Mesenchymal stem cell (in vitro differentiated cells and primary cell): Measurements from ENCODE around the gene BTN2A1.

Source experiments
- DNase-seq: peaks from one replicate; pipeline ENCODE4 v3.0.0-alpha.2; 2013
- H2AFZ ChIP-seq: one replicate; pipeline ENCODE4 v1.6.1; 2013; ENCODE audit warnings: low read depth, mild to moderate bottlenecking, control low read depth, inconsistent platforms, low read length, moderate library complexity
- H2AK5ac ChIP-seq: 2 replicates; pipeline ENCODE4 v1.6.1; 2013; ENCODE audit warnings: low read length, moderate library complexity, mild to moderate bottlenecking, inconsistent platforms; ENCODE audit not compliant: severe bottlenecking
- H2BK120ac ChIP-seq: one replicate; pipeline ENCODE4 v1.6.1; 2013; ENCODE audit warnings: low read depth, mild to moderate bottlenecking, inconsistent platforms, low read length, moderate library complexity
- H2BK12ac ChIP-seq, 2 experiments: one replicate each; pipeline ENCODE4 v1.6.1; 2013; ENCODE audit warnings: inconsistent platforms in 2 of 2, low read length in 2 of 2, mild to moderate bottlenecking in 2 of 2, moderate library complexity in 2 of 2, control low read depth in 1 of 2
- H2BK15ac ChIP-seq: one replicate; pipeline ENCODE4 v1.6.1; 2013; ENCODE audit warnings: mild to moderate bottlenecking, low read depth, inconsistent platforms; ENCODE audit not compliant: poor library complexity, severe bottlenecking
- H2BK5ac ChIP-seq: 2 replicates; pipeline ENCODE4 v1.6.1; 2013; ENCODE audit warnings: low read depth, mild to moderate bottlenecking, low read length, control low read depth, inconsistent platforms; ENCODE audit not compliant: poor library complexity, severe bottlenecking
- H3K14ac ChIP-seq, 2 experiments: one replicate each; pipeline ENCODE4 v1.6.1; 2013; ENCODE audit warnings: inconsistent platforms in 2 of 2, low read length in 2 of 2, control low read depth in 1 of 2, mild to moderate bottlenecking in 1 of 2, moderate library complexity in 1 of 2
- H3K18ac ChIP-seq, 2 experiments: one replicate each; pipeline ENCODE4 v1.6.1; 2013; ENCODE audit warnings: inconsistent platforms in 2 of 2, low read length in 2 of 2, control low read depth in 1 of 2, low read depth in 1 of 2, mild to moderate bottlenecking in 1 of 2
- H3K23ac ChIP-seq, 2 experiments: one replicate each; pipeline ENCODE4 v1.6.1; 2013; ENCODE audit warnings: inconsistent platforms in 2 of 2, low read length in 2 of 2, mild to moderate bottlenecking in 2 of 2, moderate library complexity in 2 of 2, control low read depth in 1 of 2
- H3K27ac ChIP-seq: 2 replicates; pipeline ENCODE4 v1.5.1; 2013; ENCODE audit warnings: mild to moderate bottlenecking, moderate library complexity, low read length, control low read depth, inconsistent platforms; ENCODE audit not compliant: poor library complexity, severe bottlenecking
- H3K27me3 ChIP-seq, 2 experiments: 2 replicates each; pipeline versions ENCODE4 v1.6.1 to v1.7.0; 2013; ENCODE audit warnings: low read length in 2 of 2, mild to moderate bottlenecking in 2 of 2, moderate library complexity in 2 of 2, control low read depth in 1 of 2, inconsistent platforms in 1 of 2; ENCODE audit not compliant: control insufficient read depth in 1 of 2, insufficient read depth in 1 of 2
- H3K36me3 ChIP-seq, 2 experiments: 2 replicates each; pipeline versions ENCODE4 v1.6.1 to v1.7.0; 2013; ENCODE audit warnings: low read length in 2 of 2, control low read depth in 1 of 2, inconsistent platforms in 1 of 2, low read depth in 1 of 2, mild to moderate bottlenecking in 1 of 2; ENCODE audit not compliant: insufficient read depth in 2 of 2, control insufficient read depth in 1 of 2
- H3K4ac ChIP-seq, 2 experiments: one replicate each; pipeline ENCODE4 v1.6.1; 2013; ENCODE audit warnings: inconsistent platforms in 2 of 2, low read length in 2 of 2, mild to moderate bottlenecking in 2 of 2, moderate library complexity in 2 of 2, control low read depth in 1 of 2, low read depth in 1 of 2
- H3K4me1 ChIP-seq: 2 replicates; pipeline ENCODE4 v1.6.1; 2013; ENCODE audit warnings: low read depth, low read length, control low read depth; ENCODE audit not compliant: control insufficient read depth, insufficient read depth
- H3K4me2 ChIP-seq: 2 replicates; pipeline ENCODE4 v1.6.1; 2013; ENCODE audit warnings: low read length, mild to moderate bottlenecking, inconsistent platforms; ENCODE audit not compliant: poor library complexity, severe bottlenecking
- H3K4me3 ChIP-seq, 2 experiments: 2 replicates each; pipeline versions ENCODE4 v1.5.1 to v1.7.0; 2013; ENCODE audit warnings: low read length in 2 of 2, mild to moderate bottlenecking in 2 of 2, control low read depth in 1 of 2, low read depth in 1 of 2; ENCODE audit not compliant: insufficient read depth in 1 of 2
- H3K79me1 ChIP-seq: replicated peaks from 2 replicates; pipeline ENCODE4 v1.6.1; 2013; ENCODE audit warnings: mild to moderate bottlenecking, control low read depth, low read length, inconsistent platforms; ENCODE audit not compliant: poor library complexity, severe bottlenecking
- H3K9ac ChIP-seq: 2 replicates; pipeline ENCODE4 v1.7.0; 2013; ENCODE audit warnings: mild to moderate bottlenecking, low read length, moderate library complexity
- H3K9me3 ChIP-seq: 2 replicates; pipeline ENCODE4 v1.7.0; 2013; ENCODE audit warnings: mild to moderate bottlenecking, low read length; ENCODE audit not compliant: control insufficient read depth
- H4K8ac ChIP-seq: one replicate; pipeline ENCODE4 v1.6.1; 2013; ENCODE audit warnings: inconsistent platforms, mild to moderate bottlenecking, low read length, moderate library complexity
- H4K91ac ChIP-seq: one replicate; pipeline ENCODE4 v1.6.1; 2013; ENCODE audit warnings: mild to moderate bottlenecking, low read length, inconsistent platforms
- WGBS: methylation state at CpG from one replicate; pipeline ENCODE4 v1.1.7; 2013; ENCODE audit warnings: mixed read lengths; 5-methylcytosine and 5-hydroxymethylcytosine counted together

Gene BTN2A1

GRCh38 chr6:26473429-26473757 lies 15.6 kb downstream of the BTN2A1 start:
- H3K14ac ChIP-seq, result no peak overlapping the region

GRCh38 chr6:26473758-26474438 lies 16.1 kb downstream of the BTN2A1 start:
- no peak overlapping the region for H2BK12ac ChIP-seq
- WGBS, result 17% methylated on average over 6 of the region's 12 CpGs
- no peak overlapping the region for H2BK120ac ChIP-seq
- H4K8ac ChIP-seq, result no peak overlapping the region
- no peak overlapping the region for H3K4ac ChIP-seq
- peaks cover 13% of the 10 kb centered on the region for H3K4me1 ChIP-seq
- H3K79me1 ChIP-seq, result peaks cover 1% of the 10 kb centered on the region
- H2AFZ ChIP-seq, result no peak overlapping the region
- H3K27ac ChIP-seq, result peak overlapping the region; percentile 97
- peak; percentile 95 for DNase-seq
- H3K9ac ChIP-seq, result peak overlapping the region; percentile 93
- no peak overlapping the region for H3K18ac ChIP-seq
- H2BK15ac ChIP-seq, result no peak overlapping the region
- no peak overlapping the region for H4K91ac ChIP-seq
- H3K36me3 ChIP-seq, result peaks cover 11 to 15% of the 10 kb centered on the region in 2 experiments
- no peak overlapping the region for H2BK5ac ChIP-seq
- no peaks in the 10 kb centered on the region for H3K9me3 ChIP-seq
- H3K23ac ChIP-seq, result no peak overlapping the region
- no peaks in the 10 kb centered on the region for H3K27me3 ChIP-seq
- no peak overlapping the region for H3K14ac ChIP-seq
- peak overlapping the region; percentile 25 for H3K4me2 ChIP-seq
- H2AK5ac ChIP-seq, result no peak overlapping the region
- peak overlapping the region in 1 of 2 experiments; percentile 80 for H3K4me3 ChIP-seq

More at GRCh38 chr6:26473429-26473757, 15.6 kb downstream of the BTN2A1 start:
- Histone ChIP-seq H3K27ac (peak overlapping the region; percentile 77), H3K4me2 (peak overlapping the region; percentile 25), H3K27me3 (no peaks in the 10 kb centered on the region), H3K4me3 (peak overlapping the region in 1 of 2 experiments; percentile 80), H2AK5ac (no peak overlapping the region), H4K8ac (no peak overlapping the region), H3K4me1 (peaks cover 13% of the 10 kb centered on the region), H3K18ac (no peak overlapping the region), H3K36me3 (peaks cover 16 to 20% of the 10 kb centered on the region in 2 experiments), H2BK15ac (no peak overlapping the region), H3K79me1 (peaks cover 2% of the 10 kb centered on the region), H4K91ac (no peak overlapping the region), H3K23ac (no peak overlapping the region), H2BK5ac (no peak overlapping the region), H2BK120ac (no peak overlapping the region), H3K9me3 (no peaks in the 10 kb centered on the region), H2AFZ (no peak overlapping the region), H3K4ac (no peak overlapping the region), H2BK12ac (no peak overlapping the region), H3K9ac (peak overlapping the region; percentile 93)
- no CpG with 5 or more reads among the region's 1 CpG for WGBS
- no peak for DNase-seq

- no peak overlapping the region for H3K14ac ChIP-seq
- no peak overlapping the region for H4K91ac ChIP-seq
- peak overlapping the region; percentile 67 for H4K8ac ChIP-seq
- no peaks in the 10 kb centered on the region for H3K27me3 ChIP-seq
- DNase-seq, result no peak
- no peak overlapping the region for H2AFZ ChIP-seq
- H3K4me1 ChIP-seq, result peaks cover 13% of the 10 kb centered on the region
- H3K18ac ChIP-seq, result peak overlapping the region in 1 of 2 experiments; percentile 63
- peak overlapping the region; percentile 79 for H3K4me2 ChIP-seq
- peak overlapping the region; percentile 38 to 89 for H3K4ac ChIP-seq
- no peak overlapping the region for H2BK120ac ChIP-seq
- H3K23ac ChIP-seq, result no peak overlapping the region
- H2AK5ac ChIP-seq, result peak overlapping the region; percentile 70
- peak overlapping the region; percentile 97 for H3K27ac ChIP-seq
- H3K4me3 ChIP-seq, result peak overlapping the region in 1 of 2 experiments; percentile 80
- peak overlapping the region; percentile 93 for H3K9ac ChIP-seq
- H2BK5ac ChIP-seq, result peak overlapping the region; percentile 83
- no peak overlapping the region for H2BK12ac ChIP-seq
- H3K36me3 ChIP-seq, result peaks cover 8 to 9% of the 10 kb centered on the region in 2 experiments
- no peaks in the 10 kb centered on the region for H3K79me1 ChIP-seq
- H2BK15ac ChIP-seq, result no peak overlapping the region
- H3K9me3 ChIP-seq, result no peaks in the 10 kb centered on the region
- 52% methylated on average over 2 of the region's 2 CpGs for WGBS
Measured at GRCh38 chr6:26474439-26474881, 16.7 kb downstream of the BTN2A1 start.

- Histone ChIP-seq H4K8ac (no peak overlapping the region), H3K79me1 (no peaks in the 10 kb centered on the region), H3K9me3 (no peaks in the 10 kb centered on the region), H2AK5ac (no peak overlapping the region), H3K9ac (no peak overlapping the region), H3K4me3 (no peak overlapping the region), H2BK5ac (no peak overlapping the region), H3K18ac (no peak overlapping the region), H3K4me1 (peaks cover 13% of the 10 kb centered on the region), H3K23ac (no peak overlapping the region), H2BK15ac (no peak overlapping the region), H2AFZ (no peak overlapping the region), H3K4me2 (no peak overlapping the region), H3K14ac (no peak overlapping the region), H2BK120ac (no peak overlapping the region), H2BK12ac (no peak overlapping the region), H3K27me3 (no peaks in the 10 kb centered on the region), H3K4ac (no peak overlapping the region), H3K36me3 (no peaks in the 10 kb centered on the region), H4K91ac (peak overlapping the region; percentile 31), H3K27ac (peak overlapping the region; percentile 12)
- 87% methylated on average over 4 of the region's 7 CpGs for WGBS
- peak; percentile 14 for DNase-seq
Measured at GRCh38 chr6:26475823-26476729, 18.3 kb downstream of the BTN2A1 start.
